Epidermal melanocyte (primary cell): ENCODE results near the gene EDNRB.
"Not testable (repeated sequence)": the region's sequence is repeated elsewhere in the genome, so short reads cannot be mapped to it uniquely, and the experiment has no call there.

Experiments
- DNase-seq: peaks from one replicate; pipeline ENCODE4 v3.0.0; 2011; ENCODE audit warnings: low spot score; ENCODE audit not compliant: insufficient read length

Gene EDNRB

DNA sequence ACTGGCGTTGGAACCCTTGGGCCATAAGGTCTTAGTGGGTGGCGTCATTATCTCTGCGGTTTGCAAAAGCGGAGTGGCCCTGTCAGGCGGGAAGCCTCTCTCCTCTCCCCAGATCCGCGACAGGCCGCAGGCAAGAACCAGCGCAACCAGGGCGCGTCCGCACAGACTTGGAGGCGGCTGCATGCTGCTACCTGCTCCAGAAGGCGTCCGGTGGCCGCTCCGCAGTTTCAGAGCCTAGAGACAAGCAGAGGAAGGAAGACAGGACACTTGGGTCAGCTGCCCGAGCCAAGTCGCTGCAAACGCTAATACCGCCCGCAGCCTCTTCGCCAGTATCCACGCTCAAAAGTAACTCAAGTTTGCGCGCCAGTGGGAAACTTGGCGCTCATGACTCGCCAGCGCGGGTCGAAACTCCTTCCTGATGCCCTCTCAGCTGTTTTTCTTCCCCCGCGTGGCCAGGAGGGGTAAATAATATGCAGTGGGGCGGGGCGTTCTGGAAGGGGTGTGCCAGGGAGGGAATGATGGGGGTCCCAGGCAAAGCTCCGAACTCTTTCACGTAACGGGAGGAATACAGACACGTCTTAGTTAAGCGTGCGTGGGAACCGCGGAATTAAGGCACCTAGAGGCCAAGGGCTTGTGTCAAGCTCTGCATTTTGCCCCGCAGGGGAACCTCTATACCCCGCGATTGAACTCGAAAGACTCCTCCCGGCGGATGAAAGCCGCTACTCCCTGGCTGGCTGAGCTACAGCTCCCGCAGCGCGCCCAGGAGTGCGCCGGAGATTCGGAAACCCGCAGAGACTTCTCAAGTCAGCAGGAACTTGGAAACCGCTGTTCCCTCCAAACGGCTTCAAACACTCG is at the start of gene EDNRB:
TSS of gene EDNRB (minus strand) at position 441 of the 855 bp plus-strand sequence. CDS start at position 183, 258 bp downstream.
- DNase-seq = peak; percentile 76

- no peak for DNase-seq
Measured at GRCh38 chr13:77966671-77967070, 48.0 kb upstream of the EDNRB start.

- DNase-seq = peak; percentile 68
Measured at GRCh38 chr13:77952737-77953136, 34.1 kb upstream of the EDNRB start.

DNA sequence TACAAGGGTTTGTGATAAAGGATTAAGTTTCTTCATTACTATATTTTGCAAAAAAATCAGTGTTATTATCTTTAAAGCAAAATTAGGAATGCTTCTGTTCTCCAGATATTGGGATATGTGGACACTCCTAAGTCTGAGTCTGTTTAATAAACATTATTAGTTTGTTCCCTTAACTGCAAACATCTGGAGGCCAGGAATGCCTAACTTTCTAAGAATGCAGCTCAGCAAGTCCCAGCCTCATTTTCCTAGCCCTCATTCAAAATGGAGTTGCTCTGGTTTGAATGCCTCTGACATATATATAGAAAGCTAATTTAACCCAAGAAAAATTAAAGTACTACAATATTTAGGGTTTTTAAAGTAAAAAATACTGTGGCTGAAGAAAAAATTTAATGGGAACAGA is 33.6 kb upstream of the EDNRB start:
- no peak for DNase-seq

DNA sequence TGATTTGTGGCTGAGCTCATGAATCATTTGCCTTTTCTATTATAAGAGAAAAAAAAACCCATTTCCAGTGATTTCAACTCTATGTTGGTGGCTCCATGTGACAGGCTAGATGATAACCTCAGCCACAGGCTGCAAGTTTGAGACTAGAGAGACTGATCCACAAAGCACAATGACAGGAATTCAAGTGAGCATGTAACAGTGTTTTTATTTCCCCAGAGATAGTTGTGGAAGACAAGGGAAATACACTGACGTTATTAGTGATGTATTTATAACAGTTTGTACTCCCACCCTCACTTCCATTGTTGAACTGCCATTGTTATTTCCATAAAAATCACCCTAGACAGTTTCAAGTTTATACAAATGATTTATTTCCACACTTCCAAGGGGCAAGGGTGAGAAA is 27.9 kb upstream of the EDNRB start:
- no peak for DNase-seq

GRCh38 chr13:77935063-77935462 is 16.4 kb upstream of the EDNRB start:
- DNase-seq = not testable (repeated sequence)

GRCh38 chr13:77930430-77930829 is 11.8 kb upstream of the EDNRB start:
- no peak for DNase-seq

GRCh38 chr13:77928909-77929308 is 10.3 kb upstream of the EDNRB start:
- DNase-seq = no peak

- no peak for DNase-seq
Measured at GRCh38 chr13:77925616-77926015, 7.0 kb upstream of the EDNRB start.

DNA sequence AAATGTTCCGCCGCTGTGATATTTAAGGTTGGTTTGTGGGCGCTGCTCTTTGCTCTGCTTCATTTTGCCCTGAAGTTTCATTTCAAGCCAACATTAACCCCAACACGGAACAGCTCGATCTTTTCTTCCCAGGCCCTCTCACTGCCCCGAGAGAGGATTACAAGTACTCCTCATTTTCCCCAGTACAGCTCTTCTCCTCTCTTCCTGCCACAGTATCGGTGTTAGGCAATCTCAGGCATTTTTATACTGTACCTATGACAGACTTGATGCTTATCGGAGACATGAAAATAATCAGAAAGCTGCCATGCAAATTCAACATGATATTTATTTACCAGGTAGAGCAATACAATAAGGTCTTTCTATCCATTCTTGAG is 1.3 kb upstream of the EDNRB start:
- no peak for DNase-seq

- DNase-seq = peak; percentile 35
Measured at GRCh38 chr13:77919246-77919920, 752 bp upstream of the EDNRB start.

GRCh38 chr13:77916488-77916887 is 2.1 kb downstream of the EDNRB start:
- no peak for DNase-seq

GRCh38 chr13:77915686-77916085 is 2.9 kb downstream of the EDNRB start:
- no peak for DNase-seq

DNA sequence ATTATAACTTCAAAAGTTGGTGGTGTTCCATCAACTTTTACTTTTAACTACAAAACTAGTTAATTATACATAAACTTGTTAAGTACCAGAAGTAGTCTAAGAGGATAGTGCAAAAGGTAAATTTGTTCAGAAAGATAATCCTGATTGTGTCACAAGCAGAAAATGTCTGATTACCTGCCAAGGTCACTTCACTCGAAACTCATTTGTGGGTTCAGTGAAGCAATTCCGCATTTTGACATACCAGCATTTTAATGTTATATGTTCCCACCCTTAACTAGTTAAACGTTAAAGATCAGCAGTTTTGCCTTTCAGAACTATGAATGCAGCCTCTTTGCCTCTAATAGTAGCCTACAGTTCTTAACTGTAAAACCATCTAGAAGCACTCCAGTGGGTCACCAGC is 5.6 kb downstream of the EDNRB start:
- DNase-seq = no peak

DNA sequence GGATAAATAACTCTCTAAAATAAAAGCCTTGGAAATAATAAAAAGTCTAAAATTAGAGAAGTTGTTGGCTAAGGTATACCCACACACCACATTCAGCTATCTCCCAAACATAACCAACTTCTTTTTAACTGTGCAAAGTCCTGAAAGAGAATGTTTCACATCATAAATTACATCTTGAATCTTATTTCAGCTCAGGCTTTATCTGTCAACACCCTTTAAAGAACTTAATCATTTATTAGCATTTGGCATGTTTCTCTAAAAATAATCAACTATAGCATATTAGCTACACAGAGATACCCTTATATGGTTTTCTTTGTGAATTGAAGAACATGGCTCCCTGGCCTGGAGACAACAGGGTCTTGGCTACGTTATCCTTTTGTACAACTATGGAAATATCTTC is 6.9 kb downstream of the EDNRB start:
- DNase-seq = no peak

DNA sequence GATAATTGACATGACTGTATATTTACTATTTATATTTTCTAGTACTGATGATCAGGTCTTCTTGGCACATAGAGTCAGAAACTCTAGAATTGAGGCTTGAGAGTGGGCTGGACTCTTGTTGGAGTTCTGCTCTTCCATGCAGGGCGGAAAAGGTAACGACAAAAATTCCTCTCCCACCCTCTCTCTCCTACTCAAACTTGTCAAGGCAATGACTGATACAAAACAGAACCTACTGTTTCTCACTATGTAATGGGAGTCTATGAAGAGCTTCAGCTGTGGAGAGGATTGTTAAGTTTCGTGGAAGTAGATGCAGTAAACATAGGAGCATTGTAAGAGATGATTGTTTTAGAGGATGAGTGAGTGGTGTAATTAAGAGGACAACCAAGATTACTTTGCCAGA is 8.8 kb downstream of the EDNRB start:
- DNase-seq = no peak

- DNase-seq = no peak
Measured at GRCh38 chr13:77908531-77908930, 10.1 kb downstream of the EDNRB start.

DNA sequence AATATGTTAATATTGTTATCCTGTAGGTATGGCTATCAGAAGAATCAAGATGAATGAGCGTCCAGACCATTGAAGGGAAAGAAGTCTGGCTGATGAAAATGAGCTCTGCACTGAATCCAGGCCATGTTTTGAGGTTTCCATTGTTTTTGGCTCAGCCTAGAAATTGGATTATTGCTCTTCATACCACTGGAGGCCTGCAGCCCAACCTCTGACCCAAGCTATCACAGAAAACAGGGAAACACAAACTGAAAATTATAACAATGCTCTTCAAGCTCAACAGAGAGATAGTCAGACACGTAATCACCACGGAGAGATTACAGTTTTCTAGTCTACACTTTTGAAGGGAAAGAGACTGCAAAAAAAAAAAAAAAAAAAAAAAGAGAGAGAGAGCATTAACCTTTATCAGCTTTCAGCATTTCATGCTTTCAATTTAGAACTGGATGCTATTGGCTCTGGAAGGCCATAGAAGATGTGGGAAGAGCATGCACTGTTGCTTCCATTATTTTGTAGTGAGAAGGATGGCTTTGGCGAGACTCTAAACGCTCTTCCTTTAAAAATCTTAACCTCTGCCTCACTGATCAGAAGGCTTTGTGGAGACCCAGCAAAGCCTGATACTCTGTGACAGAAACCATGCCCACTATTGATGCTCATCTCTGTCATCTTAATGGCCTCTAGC is 10.8 kb downstream of the EDNRB start:
- no peak for DNase-seq

DNA sequence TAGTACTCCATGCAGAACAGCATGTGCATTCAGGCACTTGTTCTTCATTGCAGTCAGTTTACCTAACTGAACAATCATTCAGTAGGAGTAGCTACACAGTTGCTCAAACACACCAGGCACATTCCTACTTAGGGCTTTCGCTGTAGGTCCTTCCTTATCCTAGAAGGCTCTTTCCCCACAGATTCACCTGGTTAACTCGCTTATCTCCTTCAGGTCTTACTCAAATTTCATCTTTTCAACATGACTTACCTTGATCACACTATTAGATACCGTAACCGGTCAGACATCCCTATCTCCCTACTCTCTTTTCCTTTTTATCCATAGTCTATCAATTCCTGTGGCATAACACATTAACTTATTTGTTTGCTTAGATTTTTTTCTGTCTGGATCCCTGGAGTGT is 14.6 kb downstream of the EDNRB start:
- DNase-seq = no peak

GRCh38 chr13:77903435-77903834 is 15.2 kb downstream of the EDNRB start:
- DNase-seq = no peak

GRCh38 chr13:77902319-77902963 is 16.2 kb downstream of the EDNRB start:
- no peak for DNase-seq

DNA sequence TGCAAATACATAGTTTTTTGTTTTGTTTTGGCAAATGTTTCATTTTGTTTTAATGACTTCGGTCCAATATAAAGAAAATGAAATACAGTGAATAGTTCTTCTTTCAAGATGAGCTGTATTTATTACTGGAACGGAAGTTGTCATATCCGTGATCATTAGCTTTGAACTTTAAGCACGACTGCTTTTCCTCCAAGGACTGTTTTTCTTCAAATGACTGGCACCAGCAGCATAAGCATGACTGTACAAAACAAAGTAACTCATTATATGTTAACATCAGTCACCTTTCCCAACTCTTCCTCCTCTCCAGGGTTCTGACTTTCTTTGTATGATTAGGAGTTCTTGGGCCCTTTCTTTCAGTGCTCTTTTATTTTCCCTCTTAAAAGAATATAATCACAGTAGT is 20.5 kb downstream of the EDNRB start:
- DNase-seq = no peak
